SK-N-SH treated with all-trans-retinoic acid at 6 μM for 48 hours (cell line): ENCODE measurements around the gene TPH1.

Source experiments
- ATAC-seq: fragments of 200-7000 bp; cut with Tn5 transposase; 3 replicates; pipeline ENCODE4 v1.9.1; 2020; ENCODE audit warnings: mild to moderate bottlenecking, moderate library complexity
- ARNTL ChIP-seq: fragments of 450-650 bp; formaldehyde crosslinking; IDR thresholded peaks from 2 replicates; pipeline ENCODE4 v1.5.0; 2020; ENCODE audit warnings: low read depth, mild to moderate bottlenecking, moderate library complexity, borderline replicate concordance
- BACH2 ChIP-seq: fragments of 250-450 bp; sonication (Bioruptor Pico); IDR thresholded peaks from 2 replicates; pipeline ENCODE4 v1.9.0; 2021; ENCODE audit warnings: mild to moderate bottlenecking, borderline replicate concordance
- CSDC2 ChIP-seq: fragments of 250-450 bp; sonication (Bioruptor Pico); IDR thresholded peaks from 2 replicates; pipeline ENCODE4 v1.5.0; 2020; ENCODE audit warnings: mild to moderate bottlenecking, moderate library complexity
- ESRRG ChIP-seq: fragments of 250-450 bp; sonication (Bioruptor Pico); IDR thresholded peaks from 2 replicates; pipeline ENCODE4 v1.6.1; 2021; ENCODE audit warnings: mild to moderate bottlenecking
- GLIS3 ChIP-seq: fragments of 250-450 bp; sonication (Bioruptor Pico); IDR thresholded peaks from 2 replicates; pipeline ENCODE4 v1.5.0; 2020; ENCODE audit warnings: mild to moderate bottlenecking, moderate library complexity
- ISL1 ChIP-seq: fragments of 250-450 bp; sonication (Bioruptor Pico); IDR thresholded peaks from 2 replicates; pipeline ENCODE4 v2.1.2; 2022; ENCODE audit warnings: mild to moderate bottlenecking, moderate library complexity
- PPARA ChIP-seq: fragments of 250-450 bp; sonication (Bioruptor Pico); IDR thresholded peaks from 2 replicates; pipeline ENCODE4 v1.5.0; 2020; ENCODE audit warnings: mild to moderate bottlenecking, borderline replicate concordance
- RARB ChIP-seq: fragments of 250-450 bp; sonication (Bioruptor Pico); IDR thresholded peaks from 2 replicates; pipeline ENCODE4 v1.8.0; 2021; ENCODE audit warnings: mild to moderate bottlenecking, moderate library complexity
- SNAI2 ChIP-seq: fragments of 250-450 bp; sonication (Bioruptor Pico); IDR thresholded peaks from 2 replicates; pipeline ENCODE4 v1.5.0; 2020; ENCODE audit warnings: mild to moderate bottlenecking, moderate library complexity
- TCF4 ChIP-seq: fragments of 250-450 bp; sonication (Bioruptor Pico); IDR thresholded peaks from 2 replicates; pipeline ENCODE4 v1.8.0; 2021; ENCODE audit warnings: mild to moderate bottlenecking, moderate library complexity, borderline replicate concordance
- TOX ChIP-seq: fragments of 250-450 bp; sonication (Bioruptor Pico); IDR thresholded peaks from 2 replicates; pipeline ENCODE4 v1.8.0; 2021; ENCODE audit warnings: mild to moderate bottlenecking, moderate library complexity, borderline replicate concordance
- TSHZ2 ChIP-seq: fragments of 250-450 bp; sonication (Bioruptor Pico); IDR thresholded peaks from 2 replicates; pipeline ENCODE4 v1.5.0; 2020; ENCODE audit warnings: mild to moderate bottlenecking, moderate library complexity
- ZC3H10 ChIP-seq: fragments of 250-450 bp; sonication (Bioruptor Pico); IDR thresholded peaks from 2 replicates; pipeline ENCODE4 v1.5.1; 2021; ENCODE audit warnings: mild to moderate bottlenecking, moderate library complexity
- ZFP3 ChIP-seq: fragments of 250-450 bp; sonication (Bioruptor Pico); IDR thresholded peaks from 2 replicates; pipeline ENCODE4 v1.5.0; 2020; ENCODE audit warnings: mild to moderate bottlenecking, moderate library complexity
- ZFP30 ChIP-seq: fragments of 450-650 bp; formaldehyde crosslinking; IDR thresholded peaks from 2 replicates; pipeline ENCODE4 v1.5.0; 2022; ENCODE audit warnings: mild to moderate bottlenecking, moderate library complexity
- ZNF565 ChIP-seq: fragments of 450-650 bp; formaldehyde crosslinking; conservative IDR thresholded peaks from 2 replicates; pipeline ENCODE4 v1.5.0; 2020; ENCODE audit warnings: low read depth, mild to moderate bottlenecking, moderate library complexity
- ZNF70 ChIP-seq: fragments of 450-650 bp; formaldehyde crosslinking; IDR thresholded peaks from 2 replicates; pipeline ENCODE4 v1.5.0; 2020; ENCODE audit warnings: mild to moderate bottlenecking, moderate library complexity
- TF ChIP-seq, protein P1 (sequence below): fragments of 250-450 bp; sonication (Bioruptor Pico); IDR thresholded peaks from 2 replicates; pipeline ENCODE4 v1.8.0; 2021; ENCODE audit warnings: low read depth, mild to moderate bottlenecking, moderate library complexity, borderline replicate concordance
- TF ChIP-seq, protein P2 (sequence below): fragments of 250-450 bp; sonication (Bioruptor Pico); IDR thresholded peaks from 2 replicates; pipeline ENCODE4 v1.5.1; 2021; ENCODE audit warnings: mild to moderate bottlenecking, moderate library complexity
- TF ChIP-seq, protein P3 (sequence below): fragments of 250-450 bp; sonication (Bioruptor Pico); IDR thresholded peaks from 2 replicates; pipeline ENCODE4 v1.8.0; 2020; ENCODE audit warnings: mild to moderate bottlenecking, moderate library complexity, borderline replicate concordance
- TF ChIP-seq, protein P4 (sequence below): fragments of 250-450 bp; sonication (Bioruptor Pico); IDR thresholded peaks from 2 replicates; pipeline ENCODE4 v1.5.1; 2020; ENCODE audit warnings: low read depth, mild to moderate bottlenecking, moderate library complexity

Gene TPH1

DNA sequence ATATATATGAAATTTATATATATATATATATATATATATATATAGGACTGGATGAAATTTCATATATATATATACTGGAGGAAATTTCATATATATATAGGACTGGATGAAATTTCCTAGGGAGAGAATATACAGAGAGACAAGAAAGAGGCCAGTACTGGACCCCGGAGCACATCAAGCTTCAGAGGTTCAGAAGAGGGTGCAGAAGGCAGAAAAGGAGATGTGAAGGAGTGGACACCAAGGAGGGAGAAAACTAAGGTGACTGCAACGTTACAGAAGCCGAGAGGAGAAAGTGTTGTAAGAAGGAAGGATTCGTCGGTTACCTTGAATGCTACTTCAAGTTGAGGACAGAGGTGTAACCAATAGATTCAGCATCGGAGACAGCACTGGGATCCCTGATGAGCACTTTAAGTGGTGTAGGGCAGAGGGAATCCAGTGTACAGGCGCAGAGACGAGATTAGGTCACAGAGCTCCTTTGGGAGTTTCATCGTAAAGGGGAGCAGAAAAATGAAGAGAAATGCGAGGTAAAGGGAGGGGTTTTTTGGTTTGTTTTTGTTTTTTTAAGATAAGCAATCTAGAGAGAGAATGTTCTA is 8.5 kb upstream of the TPH1 start:
- ATAC-seq = no peak
- TF ChIP-seq, protein P1, sequence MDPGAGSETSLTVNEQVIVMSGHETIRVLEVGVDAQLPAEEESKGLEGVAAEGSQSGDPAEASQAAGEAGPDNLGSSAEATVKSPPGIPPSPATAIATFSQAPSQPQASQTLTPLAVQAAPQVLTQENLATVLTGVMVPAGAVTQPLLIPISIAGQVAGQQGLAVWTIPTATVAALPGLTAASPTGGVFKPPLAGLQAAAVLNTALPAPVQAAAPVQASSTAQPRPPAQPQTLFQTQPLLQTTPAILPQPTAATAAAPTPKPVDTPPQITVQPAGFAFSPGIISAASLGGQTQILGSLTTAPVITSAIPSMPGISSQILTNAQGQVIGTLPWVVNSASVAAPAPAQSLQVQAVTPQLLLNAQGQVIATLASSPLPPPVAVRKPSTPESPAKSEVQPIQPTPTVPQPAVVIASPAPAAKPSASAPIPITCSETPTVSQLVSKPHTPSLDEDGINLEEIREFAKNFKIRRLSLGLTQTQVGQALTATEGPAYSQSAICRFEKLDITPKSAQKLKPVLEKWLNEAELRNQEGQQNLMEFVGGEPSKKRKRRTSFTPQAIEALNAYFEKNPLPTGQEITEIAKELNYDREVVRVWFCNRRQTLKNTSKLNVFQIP (CRISPR knock-in tag) = no peak
- TF ChIP-seq ZFP30 (no peak), ARNTL (CRISPR knock-in tag) (no peak), TCF4 (CRISPR knock-in tag) (no peak), CSDC2 (CRISPR knock-in tag) (no peak), TOX (CRISPR knock-in tag) (no peak), ZNF565 (CRISPR knock-in tag) (no peak), ZC3H10 (no peak), SNAI2 (CRISPR knock-in tag) (no peak), ZNF70 (CRISPR knock-in tag) (no peak), ZFP3 (no peak), TSHZ2 (no peak), BACH2 (CRISPR knock-in tag) (no peak)

DNA sequence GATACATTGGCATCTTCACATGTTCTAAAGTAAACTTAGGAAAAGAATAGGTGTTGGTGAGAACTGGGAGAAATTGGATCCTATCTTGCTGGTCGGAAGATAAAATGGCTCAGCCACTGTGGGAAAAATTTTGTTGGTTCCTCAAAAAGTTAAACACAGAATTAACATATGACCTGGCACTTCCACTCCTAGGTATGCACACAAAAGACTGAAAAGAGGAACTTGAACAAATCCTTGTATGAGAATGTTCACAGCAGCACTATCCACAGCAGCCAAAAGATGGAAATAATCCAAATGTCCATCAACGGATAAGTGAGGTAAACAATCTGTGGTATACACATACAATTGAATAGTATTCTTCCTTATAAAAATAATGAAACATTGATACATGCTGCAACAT is 4.8 kb upstream of the TPH1 start:
- ATAC-seq = no peak
- no peak for TF ChIP-seq ARNTL (CRISPR knock-in tag)

DNA sequence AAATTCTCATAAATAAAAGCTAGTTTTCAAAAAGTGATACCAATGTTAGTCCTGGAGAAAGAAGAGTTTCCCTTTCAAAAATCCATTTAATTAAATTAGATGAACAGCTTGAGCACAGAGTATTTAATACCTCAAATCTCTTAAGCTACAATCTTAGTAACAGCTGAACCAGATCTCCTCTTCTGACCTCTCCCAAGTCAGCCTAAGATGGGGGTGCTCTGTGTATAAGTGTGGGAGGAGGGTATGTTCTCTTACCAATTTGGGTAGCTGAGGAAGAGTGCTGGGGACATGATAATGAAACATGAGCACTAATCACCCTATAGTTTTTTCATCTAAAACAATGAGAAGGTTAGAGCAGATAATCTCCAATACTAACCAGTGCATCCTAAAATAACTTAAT is 9.6 kb downstream of the TPH1 start:
- no peak for ATAC-seq
- TF ChIP-seq CSDC2 (CRISPR knock-in tag) (no peak), GLIS3 (CRISPR knock-in tag) (no peak), ZFP3 (no peak), ESRRG (CRISPR knock-in tag) (no peak), PPARA (no peak), RARB (CRISPR knock-in tag) (no peak), SNAI2 (CRISPR knock-in tag) (no peak), TCF4 (CRISPR knock-in tag) (no peak), BACH2 (CRISPR knock-in tag) (no peak)
- TF ChIP-seq, protein P2, sequence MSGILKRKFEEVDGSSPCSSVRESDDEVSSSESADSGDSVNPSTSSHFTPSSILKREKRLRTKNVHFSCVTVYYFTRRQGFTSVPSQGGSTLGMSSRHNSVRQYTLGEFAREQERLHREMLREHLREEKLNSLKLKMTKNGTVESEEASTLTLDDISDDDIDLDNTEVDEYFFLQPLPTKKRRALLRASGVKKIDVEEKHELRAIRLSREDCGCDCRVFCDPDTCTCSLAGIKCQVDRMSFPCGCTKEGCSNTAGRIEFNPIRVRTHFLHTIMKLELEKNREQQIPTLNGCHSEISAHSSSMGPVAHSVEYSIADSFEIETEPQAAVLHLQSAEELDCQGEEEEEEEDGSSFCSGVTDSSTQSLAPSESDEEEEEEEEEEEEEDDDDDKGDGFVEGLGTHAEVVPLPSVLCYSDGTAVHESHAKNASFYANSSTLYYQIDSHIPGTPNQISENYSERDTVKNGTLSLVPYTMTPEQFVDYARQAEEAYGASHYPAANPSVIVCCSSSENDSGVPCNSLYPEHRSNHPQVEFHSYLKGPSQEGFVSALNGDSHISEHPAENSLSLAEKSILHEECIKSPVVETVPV = no peak
- TF ChIP-seq, protein P3, sequence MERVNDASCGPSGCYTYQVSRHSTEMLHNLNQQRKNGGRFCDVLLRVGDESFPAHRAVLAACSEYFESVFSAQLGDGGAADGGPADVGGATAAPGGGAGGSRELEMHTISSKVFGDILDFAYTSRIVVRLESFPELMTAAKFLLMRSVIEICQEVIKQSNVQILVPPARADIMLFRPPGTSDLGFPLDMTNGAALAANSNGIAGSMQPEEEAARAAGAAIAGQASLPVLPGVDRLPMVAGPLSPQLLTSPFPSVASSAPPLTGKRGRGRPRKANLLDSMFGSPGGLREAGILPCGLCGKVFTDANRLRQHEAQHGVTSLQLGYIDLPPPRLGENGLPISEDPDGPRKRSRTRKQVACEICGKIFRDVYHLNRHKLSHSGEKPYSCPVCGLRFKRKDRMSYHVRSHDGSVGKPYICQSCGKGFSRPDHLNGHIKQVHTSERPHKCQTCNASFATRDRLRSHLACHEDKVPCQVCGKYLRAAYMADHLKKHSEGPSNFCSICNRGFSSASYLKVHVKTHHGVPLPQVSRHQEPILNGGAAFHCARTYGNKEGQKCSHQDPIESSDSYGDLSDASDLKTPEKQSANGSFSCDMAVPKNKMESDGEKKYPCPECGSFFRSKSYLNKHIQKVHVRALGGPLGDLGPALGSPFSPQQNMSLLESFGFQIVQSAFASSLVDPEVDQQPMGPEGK (CRISPR knock-in tag) = no peak
- TF ChIP-seq, protein P4, sequence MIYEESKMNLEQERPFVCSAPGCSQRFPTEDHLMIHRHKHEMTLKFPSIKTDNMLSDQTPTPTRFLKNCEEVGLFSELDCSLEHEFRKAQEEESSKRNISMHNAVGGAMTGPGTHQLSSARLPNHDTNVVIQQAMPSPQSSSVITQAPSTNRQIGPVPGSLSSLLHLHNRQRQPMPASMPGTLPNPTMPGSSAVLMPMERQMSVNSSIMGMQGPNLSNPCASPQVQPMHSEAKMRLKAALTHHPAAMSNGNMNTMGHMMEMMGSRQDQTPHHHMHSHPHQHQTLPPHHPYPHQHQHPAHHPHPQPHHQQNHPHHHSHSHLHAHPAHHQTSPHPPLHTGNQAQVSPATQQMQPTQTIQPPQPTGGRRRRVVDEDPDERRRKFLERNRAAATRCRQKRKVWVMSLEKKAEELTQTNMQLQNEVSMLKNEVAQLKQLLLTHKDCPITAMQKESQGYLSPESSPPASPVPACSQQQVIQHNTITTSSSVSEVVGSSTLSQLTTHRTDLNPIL (CRISPR knock-in tag) = no peak

DNA sequence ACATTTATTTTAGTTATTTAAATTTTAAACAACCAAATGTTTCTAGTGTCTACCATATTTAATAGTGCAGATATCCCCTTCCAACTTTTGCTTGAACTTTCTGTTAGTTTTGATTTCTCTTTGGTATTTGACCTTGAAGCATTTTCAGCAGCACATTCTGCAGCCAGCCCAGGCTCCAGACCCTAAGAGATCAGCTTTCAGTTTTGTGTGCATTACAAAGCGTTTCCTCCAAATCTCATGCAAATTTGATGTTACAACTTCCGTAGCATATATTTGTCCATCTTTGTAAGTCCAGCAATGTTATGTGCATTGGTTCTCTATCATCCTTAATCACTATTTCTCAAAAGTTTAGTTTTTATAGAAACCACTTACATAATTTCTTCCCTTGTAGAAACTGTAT is 18.6 kb downstream of the TPH1 start:
- no peak for ATAC-seq

More for the DNA sequence above, 18.6 kb downstream of the TPH1 start:
- TF ChIP-seq ISL1 (CRISPR knock-in tag) (no peak), BACH2 (CRISPR knock-in tag) (no peak), ZFP30 (no peak), ZNF565 (CRISPR knock-in tag) (no peak)
- TF ChIP-seq, protein P4 (CRISPR knock-in tag) = no peak
- TF ChIP-seq, all 23 proteins: peak for 0
